ENCODE results near the gene ITGA2. TPM values are rescaled to one million over a fixed set of nuclear protein-coding genes. Genes with fewer than 3 reads are reported as not detected.

Gene ITGA2
- total and polyA plus RNA-seq, 2 of the 8 experiments (the other 6 are each of a cell fraction or from before 2014, with no cell fraction given): 1.4 to 7.7 TPM

- TF ChIP-seq CHD7 (IDR thresholded peaks at IDR 0.05; ENCODE audit: insufficient replicate concordance, low read length) (no peak), BCL11A (IDR thresholded peaks at IDR 0.05; ENCODE audit: low read depth in 2 of 2, low read length in 2 of 2) (no peak), POU5F1 (IDR thresholded peaks at IDR 0.05; ENCODE audit: low read depth, low read length) (no peak), MAX (IDR thresholded peaks at IDR 0.05) (no peak), PHF8 (conservative IDR thresholded peaks at IDR 0.05; ENCODE audit: low read depth, low read length) (no peak), SIX5 (IDR thresholded peaks at IDR 0.05; ENCODE audit: low read depth, low read length) (no peak), BRCA1 (IDR thresholded peaks at IDR 0.05; ENCODE audit: low read depth, low read length) (no peak), CEBPB (IDR thresholded peaks at IDR 0.05; ENCODE audit: low read depth, low read length) (no peak), NRF1 (IDR thresholded peaks at IDR 0.05; ENCODE audit: low read depth, low read length) (no peak)
Observed at GRCh38 chr5:53027913-53028312, 38.8 kb downstream of the ITGA2 start (continued).

All from H1 (cell line).